ENCODE measurements around the gene SRSF6.
"Not testable (repeated sequence)": the region's sequence is repeated elsewhere in the genome, so short reads cannot be mapped to it uniquely, and the experiment has no call there.

The SRSF6 gene

GRCh38 chr20:43432498-43432897 lies 25.2 kb upstream of the SRSF6 start:
- Histone ChIP-seq H3K27ac (ENCODE audit: low read depth, low read length) (no peak overlapping the region), H3K36me3 (ENCODE audit: insufficient read depth, low read length) (no peaks in the 10 kb centered on the region), H2AFZ (ENCODE audit: low read length, unreplicated experiment) (no peak overlapping the region), H3K79me2 (ENCODE audit: control insufficient read depth, insufficient read depth, low read length, unreplicated experiment) (no peaks in the 10 kb centered on the region), H3K4me1 (ENCODE audit: control insufficient read depth, insufficient read depth, low read length, unreplicated experiment) (no peaks in the 10 kb centered on the region), H3K27me3 (ENCODE audit: insufficient read depth, low read length) (peaks cover 42% of the 10 kb centered on the region), H3K4me3 (ENCODE audit: low read depth, low read length) (no peak overlapping the region)

- Histone ChIP-seq H3K4me3 (ENCODE audit: low read depth, low read length) (no peak overlapping the region), H3K27me3 (ENCODE audit: insufficient read depth, low read length) (peaks cover 42% of the 10 kb centered on the region), H3K36me3 (ENCODE audit: insufficient read depth, low read length) (no peaks in the 10 kb centered on the region), H3K27ac (ENCODE audit: low read depth, low read length) (no peak overlapping the region), H3K79me2 (ENCODE audit: control insufficient read depth, insufficient read depth, low read length, unreplicated experiment) (no peaks in the 10 kb centered on the region), H3K4me1 (ENCODE audit: control insufficient read depth, insufficient read depth, low read length, unreplicated experiment) (no peaks in the 10 kb centered on the region), H2AFZ (ENCODE audit: low read length, unreplicated experiment) (no peak overlapping the region)
Observed at GRCh38 chr20:43433250-43433854, 24.3 kb upstream of the SRSF6 start.

- H3K27ac ChIP-seq (ENCODE audit: low read depth, low read length) = no peak overlapping the region
- no peaks in the 10 kb centered on the region for H3K36me3 ChIP-seq (ENCODE audit: insufficient read depth, low read length)
- H3K4me3 ChIP-seq (ENCODE audit: low read depth, low read length) = no peak overlapping the region
- no peaks in the 10 kb centered on the region for H3K4me1 ChIP-seq (ENCODE audit: control insufficient read depth, insufficient read depth, low read length, unreplicated experiment)
- no peak overlapping the region for H2AFZ ChIP-seq (ENCODE audit: low read length, unreplicated experiment)
- peaks cover 50% of the 10 kb centered on the region for H3K27me3 ChIP-seq (ENCODE audit: insufficient read depth, low read length)
- no peaks in the 10 kb centered on the region for H3K79me2 ChIP-seq (ENCODE audit: control insufficient read depth, insufficient read depth, low read length, unreplicated experiment)
Observed at GRCh38 chr20:43434565-43434964, 23.1 kb upstream of the SRSF6 start.

- H3K27ac ChIP-seq (ENCODE audit: low read depth, low read length) = no peak overlapping the region
- H3K36me3 ChIP-seq (ENCODE audit: insufficient read depth, low read length) = no peaks in the 10 kb centered on the region
- no peak overlapping the region for H3K4me3 ChIP-seq (ENCODE audit: low read depth, low read length)
- H2AFZ ChIP-seq (ENCODE audit: low read length, unreplicated experiment) = no peak overlapping the region
- H3K79me2 ChIP-seq (ENCODE audit: control insufficient read depth, insufficient read depth, low read length, unreplicated experiment) = no peaks in the 10 kb centered on the region
- peaks cover 43% of the 10 kb centered on the region for H3K27me3 ChIP-seq (ENCODE audit: insufficient read depth, low read length)
- H3K4me1 ChIP-seq (ENCODE audit: control insufficient read depth, insufficient read depth, low read length, unreplicated experiment) = no peaks in the 10 kb centered on the region
Observed at GRCh38 chr20:43438578-43439316, 18.9 kb upstream of the SRSF6 start.

GRCh38 chr20:43440531-43440930 lies 17.2 kb upstream of the SRSF6 start:
- no peak overlapping the region for H3K4me3 ChIP-seq (ENCODE audit: low read depth, low read length)
- H3K27me3 ChIP-seq (ENCODE audit: insufficient read depth, low read length) = peaks cover 32% of the 10 kb centered on the region
- H3K79me2 ChIP-seq (ENCODE audit: control insufficient read depth, insufficient read depth, low read length, unreplicated experiment) = no peaks in the 10 kb centered on the region
- no peak overlapping the region for H2AFZ ChIP-seq (ENCODE audit: low read length, unreplicated experiment)
- H3K36me3 ChIP-seq (ENCODE audit: insufficient read depth, low read length) = no peaks in the 10 kb centered on the region
- no peak overlapping the region for H3K27ac ChIP-seq (ENCODE audit: low read depth, low read length)
- no peaks in the 10 kb centered on the region for H3K4me1 ChIP-seq (ENCODE audit: control insufficient read depth, insufficient read depth, low read length, unreplicated experiment)

- no peak overlapping the region for H3K27ac ChIP-seq (ENCODE audit: low read depth, low read length)
- H3K27me3 ChIP-seq (ENCODE audit: insufficient read depth, low read length) = peaks cover 14% of the 10 kb centered on the region
- no peak overlapping the region for H3K4me3 ChIP-seq (ENCODE audit: low read depth, low read length)
- H3K36me3 ChIP-seq (ENCODE audit: insufficient read depth, low read length) = no peaks in the 10 kb centered on the region
- no peaks in the 10 kb centered on the region for H3K4me1 ChIP-seq (ENCODE audit: control insufficient read depth, insufficient read depth, low read length, unreplicated experiment)
- no peaks in the 10 kb centered on the region for H3K79me2 ChIP-seq (ENCODE audit: control insufficient read depth, insufficient read depth, low read length, unreplicated experiment)
- no peak overlapping the region for H2AFZ ChIP-seq (ENCODE audit: low read length, unreplicated experiment)
Observed at GRCh38 chr20:43442282-43442880, 15.3 kb upstream of the SRSF6 start.

- Histone ChIP-seq H3K36me3 (ENCODE audit: insufficient read depth, low read length) (no peaks in the 10 kb centered on the region), H3K4me3 (ENCODE audit: low read depth, low read length) (no peak overlapping the region), H3K27me3 (ENCODE audit: insufficient read depth, low read length) (peaks cover 9% of the 10 kb centered on the region; the same call in 1 of the 2 replicates), H3K27ac (ENCODE audit: low read depth, low read length) (no peak overlapping the region), H3K4me1 (ENCODE audit: control insufficient read depth, insufficient read depth, low read length, unreplicated experiment) (no peaks in the 10 kb centered on the region), H2AFZ (ENCODE audit: low read length, unreplicated experiment) (no peak overlapping the region), H3K79me2 (ENCODE audit: control insufficient read depth, insufficient read depth, low read length, unreplicated experiment) (no peaks in the 10 kb centered on the region)
Observed at GRCh38 chr20:43444107-43444506, 13.6 kb upstream of the SRSF6 start.

GRCh38 chr20:43446361-43446879 lies 11.3 kb upstream of the SRSF6 start:
- no peaks in the 10 kb centered on the region for H3K79me2 ChIP-seq (ENCODE audit: control insufficient read depth, insufficient read depth, low read length, unreplicated experiment)
- H3K27ac ChIP-seq (ENCODE audit: low read depth, low read length) = no peak overlapping the region
- H2AFZ ChIP-seq (ENCODE audit: low read length, unreplicated experiment) = no peak overlapping the region
- no peak overlapping the region for H3K4me3 ChIP-seq (ENCODE audit: low read depth, low read length)
- peaks cover 6% of the 10 kb centered on the region; the same call in 1 of the 2 replicates for H3K27me3 ChIP-seq (ENCODE audit: insufficient read depth, low read length)
- no peaks in the 10 kb centered on the region for H3K36me3 ChIP-seq (ENCODE audit: insufficient read depth, low read length)
- H3K4me1 ChIP-seq (ENCODE audit: control insufficient read depth, insufficient read depth, low read length, unreplicated experiment) = no peaks in the 10 kb centered on the region

- H3K36me3 ChIP-seq (ENCODE audit: insufficient read depth, low read length); H3K4me1 ChIP-seq (ENCODE audit: control insufficient read depth, insufficient read depth, low read length, unreplicated experiment); H3K4me3 ChIP-seq (ENCODE audit: low read depth, low read length); H3K79me2 ChIP-seq (ENCODE audit: control insufficient read depth, insufficient read depth, low read length, unreplicated experiment); H2AFZ ChIP-seq (ENCODE audit: low read length, unreplicated experiment); H3K27me3 ChIP-seq (ENCODE audit: insufficient read depth, low read length); H3K27ac ChIP-seq (ENCODE audit: low read depth, low read length): not testable (repeated sequence)
Observed at GRCh38 chr20:43448431-43448747, 9.3 kb upstream of the SRSF6 start.

GRCh38 chr20:43448748-43449535 lies 8.8 kb upstream of the SRSF6 start:
- Histone ChIP-seq H3K4me3 (ENCODE audit: low read depth, low read length) (no peak overlapping the region), H3K4me1 (ENCODE audit: control insufficient read depth, insufficient read depth, low read length, unreplicated experiment) (no peaks in the 10 kb centered on the region), H3K27me3 (ENCODE audit: insufficient read depth, low read length) (peaks cover 6% of the 10 kb centered on the region), H3K36me3 (ENCODE audit: insufficient read depth, low read length) (no peaks in the 10 kb centered on the region), H3K27ac (ENCODE audit: low read depth, low read length) (no peak overlapping the region), H2AFZ (ENCODE audit: low read length, unreplicated experiment) (no peak overlapping the region), H3K79me2 (ENCODE audit: control insufficient read depth, insufficient read depth, low read length, unreplicated experiment) (no peaks in the 10 kb centered on the region)

All from ACC112 (cell line).